HG03159 (cell line): Measurements from ENCODE around the gene MBTPS2.
"Not testable (repeated sequence)": the region's sequence is repeated elsewhere in the genome, so short reads cannot be mapped to it uniquely, and the experiment has no call there.

Experiments used
- ATAC-seq: cut with Tn5 transposase; IDR thresholded peaks from one replicate; pipeline ENCODE4 v1.9.1; 2021; ENCODE audit warnings: mild to moderate bottlenecking, moderate library complexity; ENCODE audit not compliant: unreplicated experiment

Gene MBTPS2

GRCh38 chrX:21839334-21840192 lies at the start of gene MBTPS2:
TSS of gene MBTPS2 (plus strand) at chrX:21839617. CDS start at chrX:21839735, 118 bp downstream.
- peak; percentile 84 for ATAC-seq

GRCh38 chrX:21798677-21799219 lies 40.7 kb upstream of the MBTPS2 start:
- no peak for ATAC-seq

DNA sequence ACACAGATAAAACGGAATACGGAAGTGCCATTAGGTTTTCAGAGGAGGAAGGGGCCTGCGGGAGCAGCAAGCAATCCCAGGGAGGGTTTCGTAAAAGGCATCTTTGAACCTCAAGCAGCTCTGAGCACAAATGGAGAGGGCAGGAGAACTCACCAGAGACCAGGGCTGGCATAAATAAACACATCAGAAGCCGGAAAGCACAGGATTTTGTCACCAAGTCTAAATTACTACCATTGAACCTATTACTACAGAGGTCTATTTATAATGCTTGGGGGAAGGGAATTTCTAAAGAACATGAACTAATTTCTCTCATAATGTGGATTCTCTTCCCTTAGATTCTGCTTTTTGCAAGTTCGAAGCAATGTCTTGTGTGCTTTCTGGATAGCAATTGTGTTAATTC lies 39.6 kb upstream of the MBTPS2 start:
- ATAC-seq = no peak

DNA sequence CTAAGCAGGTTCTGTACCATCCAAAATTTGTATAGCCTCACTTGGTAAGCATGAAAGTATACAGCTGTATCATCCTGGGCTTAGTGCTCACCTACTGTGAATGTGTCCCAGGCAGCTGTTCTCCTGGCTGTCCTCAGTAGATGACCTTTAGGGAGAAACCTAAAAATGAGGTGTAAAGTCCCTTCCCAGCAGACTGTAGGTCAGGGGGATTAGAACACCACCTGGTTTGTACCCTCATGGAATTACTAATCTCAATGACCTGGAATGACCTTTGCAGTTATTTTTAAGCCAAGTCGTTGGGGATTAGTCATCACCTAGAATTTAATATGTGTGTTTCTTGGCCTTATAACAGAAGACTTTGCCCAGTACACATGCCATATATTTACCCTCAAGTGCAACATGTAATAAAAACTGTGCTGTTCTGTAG lies 39.1 kb upstream of the MBTPS2 start:
- ATAC-seq = no peak

- ATAC-seq = no peak
Measured at GRCh38 chrX:21802054-21802670, 37.3 kb upstream of the MBTPS2 start.

GRCh38 chrX:21802839-21803238 lies 36.6 kb upstream of the MBTPS2 start:
- no peak for ATAC-seq

GRCh38 chrX:21806691-21807090 lies 32.7 kb upstream of the MBTPS2 start:
- ATAC-seq = no peak

DNA sequence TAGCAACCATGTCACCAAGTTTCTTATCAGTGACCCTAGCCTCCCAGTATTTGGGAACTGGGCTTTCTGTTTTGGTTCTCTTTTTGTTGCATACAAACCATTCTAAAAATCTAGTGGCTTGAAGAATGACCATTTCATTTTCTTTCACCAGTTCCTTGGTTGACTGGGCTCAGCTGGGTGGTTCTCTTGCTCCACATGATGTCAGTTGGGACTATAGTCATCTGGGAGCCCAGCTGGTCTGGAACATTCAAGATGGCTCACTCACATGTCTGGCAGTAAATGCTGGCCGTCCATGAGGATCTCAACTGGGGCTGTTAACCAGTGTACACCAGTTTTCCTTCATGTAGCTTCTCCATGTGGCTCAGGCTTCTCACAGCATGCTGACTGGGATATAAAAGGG lies 27.6 kb upstream of the MBTPS2 start:
- ATAC-seq = no peak

- no peak for ATAC-seq
Measured at GRCh38 chrX:21812628-21813027, 26.8 kb upstream of the MBTPS2 start.

DNA sequence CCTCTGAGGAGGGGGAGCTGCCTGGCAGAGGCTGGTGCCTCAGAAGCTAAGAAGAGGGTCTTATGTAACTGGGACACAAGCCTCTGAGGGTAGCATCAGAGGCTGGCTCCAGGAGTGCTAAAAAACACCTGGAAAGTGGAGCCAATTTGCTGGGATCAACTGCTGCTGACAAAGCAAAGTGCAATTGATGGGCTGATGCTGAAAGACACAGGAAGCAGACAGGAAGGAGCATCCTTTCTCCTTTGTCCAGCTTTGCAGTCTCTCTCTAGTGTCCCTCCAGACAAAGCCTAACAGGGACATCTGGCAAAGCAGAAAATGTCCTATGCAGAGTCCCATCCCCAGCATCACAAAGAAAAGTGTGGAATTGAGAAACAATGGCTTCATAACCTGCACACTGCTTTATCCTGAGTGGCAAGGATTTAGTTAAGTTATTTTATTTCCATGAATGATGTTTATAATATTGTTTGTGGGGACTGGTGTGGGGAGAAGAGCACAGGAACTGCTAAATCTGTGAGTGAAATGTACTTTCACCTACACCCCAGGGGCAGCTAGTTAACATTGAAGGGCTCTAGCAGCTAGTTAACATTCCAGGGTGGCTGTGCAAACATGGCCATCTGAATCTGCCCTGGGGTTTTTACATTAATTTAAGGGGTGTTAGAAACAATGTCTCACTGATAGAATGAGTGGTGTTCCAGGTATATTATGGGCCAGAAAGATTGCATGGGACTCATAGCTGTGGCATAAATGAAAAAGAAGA lies 25.6 kb upstream of the MBTPS2 start:
- ATAC-seq = no peak

- no peak for ATAC-seq
Measured at GRCh38 chrX:21816136-21816535, 23.3 kb upstream of the MBTPS2 start.

DNA sequence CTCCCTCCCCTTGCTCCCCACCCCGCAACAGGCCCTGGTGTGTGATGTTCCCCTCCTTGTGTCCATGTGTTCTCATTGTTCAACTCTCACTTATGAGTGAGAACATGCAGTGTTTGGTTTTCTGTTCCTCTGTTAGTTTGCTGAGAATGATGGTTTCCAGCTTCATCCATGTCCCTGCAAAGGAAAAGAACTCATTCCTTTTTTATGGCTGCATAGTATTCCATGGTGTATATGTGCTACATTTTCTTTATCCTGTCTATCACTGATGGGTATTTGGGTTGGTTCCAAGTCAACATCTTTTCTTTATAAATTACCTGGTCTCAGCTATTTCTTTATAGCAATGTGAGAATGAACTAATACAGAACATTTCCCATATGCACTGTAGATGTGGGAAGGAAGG lies 19.2 kb upstream of the MBTPS2 start:
- ATAC-seq = not testable (repeated sequence)

DNA sequence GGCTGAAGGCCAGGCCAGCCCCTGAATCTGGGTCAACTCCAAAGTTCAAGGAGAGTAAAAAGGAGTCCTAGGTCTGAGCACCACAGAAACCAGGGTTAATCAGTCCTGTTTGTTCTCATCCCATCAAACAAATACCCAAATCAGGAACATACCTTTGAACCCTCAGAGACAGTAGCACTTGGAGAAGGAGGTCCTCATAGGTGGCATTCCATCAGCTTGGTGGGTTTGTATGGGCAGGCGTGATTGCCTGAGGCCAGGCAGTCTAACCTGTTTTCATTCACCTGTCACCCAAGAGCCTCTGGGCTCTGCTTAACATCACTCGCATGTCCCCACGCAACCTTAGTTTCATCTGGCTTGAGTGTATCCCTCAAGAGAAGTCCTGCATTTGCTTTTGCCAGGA lies 17.5 kb upstream of the MBTPS2 start:
- ATAC-seq = no peak

- ATAC-seq = no peak
Measured at GRCh38 chrX:21831496-21831895, 7.9 kb upstream of the MBTPS2 start.

DNA sequence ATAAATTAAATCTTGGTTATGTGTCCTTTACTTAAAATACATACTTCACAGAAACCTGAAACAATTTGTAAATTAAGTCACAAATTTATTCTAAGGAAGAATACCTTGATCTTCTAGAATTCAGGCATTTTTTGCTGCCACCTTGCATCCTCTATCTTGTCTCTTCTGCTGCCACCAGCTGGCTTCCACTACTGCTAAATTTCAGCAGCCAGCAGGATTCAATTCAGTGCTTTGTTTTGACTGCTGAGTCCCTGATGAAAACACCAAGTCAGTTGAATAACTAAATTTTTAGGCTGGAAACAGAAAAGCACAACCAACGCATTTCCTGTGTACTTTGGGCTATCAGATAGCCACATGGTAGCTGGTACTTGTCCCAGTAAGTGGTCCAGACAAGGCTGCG lies 2.4 kb upstream of the MBTPS2 start:
- ATAC-seq = no peak

GRCh38 chrX:21838937-21839333 lies 482 bp upstream of the MBTPS2 start:
- ATAC-seq = no peak

DNA sequence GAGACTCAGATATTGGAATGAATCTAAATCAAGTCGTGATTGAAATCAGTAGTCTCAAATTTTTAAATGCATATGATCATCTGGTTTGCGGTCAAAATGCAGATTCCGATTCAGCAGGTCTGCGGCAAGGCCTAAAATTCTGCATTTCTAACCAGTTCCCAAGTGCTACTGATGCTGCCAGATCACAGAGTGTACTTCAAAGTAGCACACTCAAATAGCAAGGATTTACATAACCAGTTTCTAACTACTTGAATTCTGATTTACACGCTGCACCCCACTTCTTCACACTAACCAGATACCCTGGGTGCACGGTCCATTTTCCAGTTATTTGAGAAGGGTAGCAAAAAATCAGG lies 752 bp downstream of the MBTPS2 start:
- peak; percentile 14 for ATAC-seq

- no peak for ATAC-seq
Measured at GRCh38 chrX:21843179-21843578, 3.8 kb downstream of the MBTPS2 start.

DNA sequence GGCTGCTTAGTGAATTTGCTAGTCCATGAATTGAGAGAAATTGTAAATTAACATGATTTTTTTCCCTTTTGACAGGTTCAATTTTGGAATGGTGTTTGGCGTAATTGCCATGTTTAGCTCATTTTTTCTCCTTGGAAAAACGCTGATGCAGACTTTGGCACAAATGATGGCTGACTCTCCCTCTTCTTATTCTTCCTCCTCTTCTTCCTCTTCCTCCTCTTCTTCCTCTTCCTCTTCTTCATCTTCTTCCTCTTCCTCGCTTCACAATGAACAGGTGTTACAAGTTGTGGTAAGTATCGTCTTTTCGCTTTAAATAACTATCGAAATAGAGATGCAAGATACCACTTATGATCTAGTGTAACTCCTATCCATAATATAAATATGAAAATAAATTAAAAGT lies 5.7 kb downstream of the MBTPS2 start:
- ATAC-seq = no peak

DNA sequence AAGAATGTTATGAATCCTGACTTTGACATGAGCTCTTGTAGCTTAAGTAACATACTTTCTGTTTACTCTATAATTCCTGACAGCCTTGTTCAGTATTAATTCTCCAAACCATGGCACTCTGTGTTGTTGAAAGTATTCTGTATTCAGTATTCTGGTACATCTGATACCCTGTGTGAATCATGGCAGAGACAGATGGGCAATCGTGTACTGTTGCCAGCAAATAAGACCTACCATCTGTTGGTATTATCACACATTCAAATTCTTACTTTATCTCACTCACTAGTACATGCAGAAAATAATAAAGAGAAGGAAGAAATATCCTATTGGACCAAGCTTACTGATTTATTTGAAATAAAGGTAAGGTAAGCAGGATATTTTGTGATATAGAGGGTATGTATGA lies 7.9 kb downstream of the MBTPS2 start:
- ATAC-seq = no peak

GRCh38 chrX:21853578-21853977 lies 14.2 kb downstream of the MBTPS2 start:
- ATAC-seq = no peak
